Chondrocyte (in vitro differentiated cells): ENCODE results near the gene MAP3K5. TPM values are rescaled to one million over a fixed set of nuclear protein-coding genes. Genes with fewer than 3 reads are reported as not detected.

ENCODE experiments used
- DNase-seq: peaks from one replicate; pipeline ENCODE4 v3.0.0; 2021; ENCODE audit warnings: mixed read lengths, low spot score
- H3K27ac Mint-ChIP-seq: one replicate; pipeline ENCODE4 v1.8.0; 2021; ENCODE audit warnings: mild to moderate bottlenecking, moderate library complexity, mixed read lengths; ENCODE audit not compliant: unreplicated experiment
- H3K27me3 Mint-ChIP-seq: 2 replicates; pipeline ENCODE4 v1.8.0; 2021; ENCODE audit warnings: low read depth, mixed read lengths
- H3K36me3 Mint-ChIP-seq: 2 replicates; pipeline ENCODE4 v1.8.0; 2021; ENCODE audit warnings: low read depth, mixed read lengths
- H3K4me1 Mint-ChIP-seq: 2 replicates; pipeline ENCODE4 v1.8.0; 2021; ENCODE audit warnings: low read depth, mild to moderate bottlenecking, mixed read lengths
- H3K4me3 Mint-ChIP-seq: one replicate; pipeline ENCODE4 v1.8.0; 2021; ENCODE audit warnings: mild to moderate bottlenecking, moderate library complexity, mixed read lengths; ENCODE audit not compliant: unreplicated experiment
- H3K9me3 Mint-ChIP-seq: 2 replicates; pipeline ENCODE4 v1.8.0; 2021; ENCODE audit warnings: low read depth, mixed read lengths
- total RNA-seq: library from RNA; stranded (reverse); gene quantifications from 3 replicates; pipeline ENCODE4 v1.2.1, GENCODE V29; 2021
- TF ChIP-seq, protein P1 (sequence below): fragments of 200-600 bp; sonication (generic); IDR thresholded peaks from 2 replicates; pipeline ENCODE4 v1.5.0; 2021; ENCODE audit warnings: antibody characterized with exemption, mild to moderate bottlenecking, moderate library complexity

MAP3K5 gene
- total RNA-seq, 1 donor from 2014 or later: 4.6 TPM

DNA sequence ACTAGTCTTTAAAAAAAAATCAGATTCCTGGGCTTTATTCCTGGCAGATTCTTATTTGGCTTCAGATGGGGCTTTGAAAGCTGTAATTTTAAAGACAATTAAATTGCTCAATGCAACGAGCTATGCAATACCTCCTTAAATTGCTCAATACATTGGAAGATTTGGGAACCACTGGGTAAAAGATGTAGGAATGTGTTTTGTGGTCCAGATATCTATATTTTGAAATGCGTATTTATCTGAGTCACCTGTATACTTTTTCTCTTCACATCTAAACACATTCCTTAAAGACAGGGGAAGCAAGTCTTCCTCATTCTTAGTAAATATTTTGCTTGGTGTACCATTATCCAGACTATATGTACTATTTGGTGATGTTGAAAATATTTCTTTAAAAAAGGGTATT lies 212.5 kb downstream of the MAP3K5 start:
- TF ChIP-seq, protein P1, sequence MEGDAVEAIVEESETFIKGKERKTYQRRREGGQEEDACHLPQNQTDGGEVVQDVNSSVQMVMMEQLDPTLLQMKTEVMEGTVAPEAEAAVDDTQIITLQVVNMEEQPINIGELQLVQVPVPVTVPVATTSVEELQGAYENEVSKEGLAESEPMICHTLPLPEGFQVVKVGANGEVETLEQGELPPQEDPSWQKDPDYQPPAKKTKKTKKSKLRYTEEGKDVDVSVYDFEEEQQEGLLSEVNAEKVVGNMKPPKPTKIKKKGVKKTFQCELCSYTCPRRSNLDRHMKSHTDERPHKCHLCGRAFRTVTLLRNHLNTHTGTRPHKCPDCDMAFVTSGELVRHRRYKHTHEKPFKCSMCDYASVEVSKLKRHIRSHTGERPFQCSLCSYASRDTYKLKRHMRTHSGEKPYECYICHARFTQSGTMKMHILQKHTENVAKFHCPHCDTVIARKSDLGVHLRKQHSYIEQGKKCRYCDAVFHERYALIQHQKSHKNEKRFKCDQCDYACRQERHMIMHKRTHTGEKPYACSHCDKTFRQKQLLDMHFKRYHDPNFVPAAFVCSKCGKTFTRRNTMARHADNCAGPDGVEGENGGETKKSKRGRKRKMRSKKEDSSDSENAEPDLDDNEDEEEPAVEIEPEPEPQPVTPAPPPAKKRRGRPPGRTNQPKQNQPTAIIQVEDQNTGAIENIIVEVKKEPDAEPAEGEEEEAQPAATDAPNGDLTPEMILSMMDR: no peak
- peaks cover 5% of the 10 kb centered on the region for H3K36me3 Mint-ChIP-seq
- no peaks in the 10 kb centered on the region for H3K9me3 Mint-ChIP-seq
- H3K27ac Mint-ChIP-seq: no peak overlapping the region
- H3K4me1 Mint-ChIP-seq: peaks cover 15% of the 10 kb centered on the region
- H3K4me3 Mint-ChIP-seq: no peak overlapping the region
- no peaks in the 10 kb centered on the region for H3K27me3 Mint-ChIP-seq
- no peak for DNase-seq

DNA sequence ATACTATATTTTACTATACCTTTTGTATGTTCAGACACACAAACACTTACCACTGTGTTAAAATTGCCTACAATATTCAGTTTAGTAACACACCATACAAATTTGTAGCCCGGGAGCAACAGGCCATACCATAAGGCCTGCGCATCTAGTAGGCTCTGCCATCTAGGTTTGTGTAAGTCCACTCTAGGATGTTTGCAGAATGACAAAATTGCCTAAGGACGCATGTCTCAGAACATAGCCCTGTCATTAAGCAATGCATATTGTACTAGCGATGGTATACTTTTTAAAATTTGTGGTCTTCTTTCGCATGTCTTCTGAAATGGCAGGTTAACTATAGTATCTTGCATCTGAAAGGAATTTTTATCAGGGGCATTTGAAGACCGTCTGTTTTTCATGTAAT lies 215.5 kb downstream of the MAP3K5 start:
- no peak for DNase-seq
- Mint-ChIP-seq H3K9me3 (peaks cover under 1% of the 10 kb centered on the region), H3K27me3 (no peaks in the 10 kb centered on the region), H3K27ac (no peak overlapping the region), H3K36me3 (peaks cover 8% of the 10 kb centered on the region), H3K4me3 (no peak overlapping the region), H3K4me1 (no peaks in the 10 kb centered on the region)
- TF ChIP-seq, protein P1: no peak

GRCh38 chr6:136571496-136571895 lies 220.8 kb downstream of the MAP3K5 start:
- H3K36me3 Mint-ChIP-seq: peaks cover 13% of the 10 kb centered on the region
- TF ChIP-seq, protein P1: no peak

GRCh38 chr6:136571065-136571464 lies 221.2 kb downstream of the MAP3K5 start:
- no peak overlapping the region for H3K27ac Mint-ChIP-seq
- no peaks in the 10 kb centered on the region for H3K27me3 Mint-ChIP-seq
- H3K9me3 Mint-ChIP-seq: peaks cover 10% of the 10 kb centered on the region
- H3K4me1 Mint-ChIP-seq: no peaks in the 10 kb centered on the region
- peaks cover 13% of the 10 kb centered on the region for H3K36me3 Mint-ChIP-seq
- TF ChIP-seq, protein P1: no peak
- no peak overlapping the region for H3K4me3 Mint-ChIP-seq
- no peak for DNase-seq

More at GRCh38 chr6:136571496-136571895, 220.8 kb downstream of the MAP3K5 start:
- Mint-ChIP-seq H3K27me3 (no peaks in the 10 kb centered on the region), H3K27ac (no peak overlapping the region), H3K4me3 (no peak overlapping the region), H3K4me1 (no peaks in the 10 kb centered on the region), H3K9me3 (peaks cover 10% of the 10 kb centered on the region)
- no peak for DNase-seq

GRCh38 chr6:136568129-136568528 lies 224.1 kb downstream of the MAP3K5 start:
- no peak overlapping the region for H3K27ac Mint-ChIP-seq
- TF ChIP-seq, protein P1: no peak

More at GRCh38 chr6:136568129-136568528, 224.1 kb downstream of the MAP3K5 start:
- DNase-seq: no peak
- H3K36me3 Mint-ChIP-seq: peaks cover 5% of the 10 kb centered on the region
- H3K4me1 Mint-ChIP-seq: peaks cover 12% of the 10 kb centered on the region
- H3K9me3 Mint-ChIP-seq: peaks cover 10% of the 10 kb centered on the region
- H3K27me3 Mint-ChIP-seq: no peaks in the 10 kb centered on the region
- no peak overlapping the region for H3K4me3 Mint-ChIP-seq
